Right cardiac atrium (tissue), 5 donors: Measurements from ENCODE around the gene HCN3. TPM values are rescaled to one million over a fixed set of nuclear protein-coding genes. Genes with fewer than 3 reads are reported as not detected.
"Not testable (repeated sequence)": the region's sequence is repeated elsewhere in the genome, so short reads cannot be mapped to it uniquely, and the experiment has no call there.

Experiments
- ATAC-seq, 2 donors: fragments of 200-7000 bp; cut with Tn5 transposase; one replicate each; pipeline versions ENCODE4 v1.8.0 to v1.9.1; 2020; ENCODE audit warnings: moderate library complexity in 2 of 2, mild to moderate bottlenecking in 1 of 2
- DNase-seq, 3 donors: peaks; one replicate each; pipeline ENCODE4 v3.0.0-alpha.2; 2020
- H3K27ac ChIP-seq: one replicate; pipeline ENCODE4 v1.5.1; 2013; ENCODE audit warnings: mild to moderate bottlenecking, low read length, control low read depth, moderate library complexity
- H3K27me3 ChIP-seq: one replicate; pipeline ENCODE4 v1.6.1; 2013; ENCODE audit not compliant: control insufficient read depth, insufficient read depth
- H3K4me1 ChIP-seq: one replicate; pipeline ENCODE4 v1.6.1; 2013; ENCODE audit warnings: low read length; ENCODE audit not compliant: control insufficient read depth, insufficient read depth
- H3K4me3 ChIP-seq: one replicate; pipeline ENCODE4 v1.5.1; 2013; ENCODE audit warnings: low read length, control low read depth
- H3K9me3 ChIP-seq: one replicate; pipeline ENCODE4 v1.6.1; 2013; ENCODE audit warnings: low read length; ENCODE audit not compliant: control insufficient read depth
- WGBS: extraction: QIAGEN DNeasy Blood & Tissue Kit; methylation state at CpG from one replicate; pipeline ENCODE4 v1.1.7; 2013; 5-methylcytosine and 5-hydroxymethylcytosine counted together
- intact Hi-C, 4 donors: fragments of 100-400 bp; cut with DNase I; formaldehyde crosslinking; loops; one replicate each; pipeline versions ENCODE4 v1.11.0 to v1.14.0; 2022 to 2023
- polyA plus RNA-seq: library from polyadenylated mRNA; stranded (reverse); fragments of 200-250 nt; gene quantifications from one replicate; pipeline ENCODE4 v1.2.3, GENCODE V29; 2013
- total RNA-seq, 4 donors: library from RNA; stranded (reverse); fragmentation: NEBNext Ultra II Directional; extraction: Animal tissue kit (Norgen Biotek cat#: 25700); gene quantifications; one replicate each; pipeline ENCODE4 v1.2.1, GENCODE V29; 2021
- donor health status: healthy with polysubstance abuse.
- donor health status: DM: no; HTN: yes; CAD: no.
- donor health status: DM: no; HTN: no; CAD: no.
- donor health status: DM: no; HTN: yes; CAD: no; lungs with severe emphysema.
- donor health status: DM: yes; HTN: yes; CAD: no.

Gene HCN3
- total and polyA plus RNA-seq, 5 donors = 0.77 to 1.4 (median 0.97) TPM

GRCh38 chr1:155285063-155285462 is 7.8 kb downstream of the HCN3 start:
- Histone ChIP-seq H3K27ac (no peak overlapping the region), H3K9me3 (no peaks in the 10 kb centered on the region), H3K4me1 (no peaks in the 10 kb centered on the region), H3K27me3 (no peaks in the 10 kb centered on the region), H3K4me3 (no peak overlapping the region)
- ATAC-seq (no peak), DNase-seq (no peak)
- WGBS = 94% methylated on average over 14 of the region's 14 CpGs
- intact Hi-C loops = loop anchor here in 1 of 4 donors (10.0 kb wide), 1 partner anchor 310 kb away; no protein-coding TSS in a partner anchor

DNA sequence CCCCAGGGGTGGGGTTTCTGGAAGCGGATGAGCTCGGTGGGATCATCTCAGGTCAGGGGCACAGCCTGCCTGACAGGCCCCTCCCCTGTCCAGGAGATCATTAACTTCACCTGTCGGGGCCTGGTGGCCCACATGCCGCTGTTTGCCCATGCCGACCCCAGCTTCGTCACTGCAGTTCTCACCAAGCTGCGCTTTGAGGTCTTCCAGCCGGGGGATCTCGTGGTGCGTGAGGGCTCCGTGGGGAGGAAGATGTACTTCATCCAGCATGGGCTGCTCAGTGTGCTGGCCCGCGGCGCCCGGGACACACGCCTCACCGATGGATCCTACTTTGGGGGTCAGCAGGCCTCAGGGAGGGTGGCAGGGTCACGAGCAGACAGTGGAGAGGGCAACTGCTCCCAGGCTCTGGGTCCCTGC is 8.4 kb downstream of the HCN3 start:
- ATAC-seq (no peak), DNase-seq (no peak)
- no peaks in the 10 kb centered on the region for H3K4me1 ChIP-seq
- no peaks in the 10 kb centered on the region for H3K9me3 ChIP-seq
- H3K27ac ChIP-seq = no peak overlapping the region
- no peaks in the 10 kb centered on the region for H3K27me3 ChIP-seq
- H3K4me3 ChIP-seq = no peak overlapping the region
- intact Hi-C loops = loop anchor here in 1 of 4 donors (10.0 kb wide), 1 partner anchor 309 kb away; no protein-coding TSS in a partner anchor
- 92% methylated on average over 18 of the region's 18 CpGs for WGBS

- 96% methylated on average over 2 of the region's 2 CpGs for WGBS
- no peak overlapping the region for H3K27ac ChIP-seq
- intact Hi-C loops = loop anchor here in 1 of 4 donors (10.0 kb wide), 1 partner anchor 308 kb away; no protein-coding TSS in a partner anchor
Observed at GRCh38 chr1:155286544-155286943, 9.3 kb downstream of the HCN3 start.

DNA sequence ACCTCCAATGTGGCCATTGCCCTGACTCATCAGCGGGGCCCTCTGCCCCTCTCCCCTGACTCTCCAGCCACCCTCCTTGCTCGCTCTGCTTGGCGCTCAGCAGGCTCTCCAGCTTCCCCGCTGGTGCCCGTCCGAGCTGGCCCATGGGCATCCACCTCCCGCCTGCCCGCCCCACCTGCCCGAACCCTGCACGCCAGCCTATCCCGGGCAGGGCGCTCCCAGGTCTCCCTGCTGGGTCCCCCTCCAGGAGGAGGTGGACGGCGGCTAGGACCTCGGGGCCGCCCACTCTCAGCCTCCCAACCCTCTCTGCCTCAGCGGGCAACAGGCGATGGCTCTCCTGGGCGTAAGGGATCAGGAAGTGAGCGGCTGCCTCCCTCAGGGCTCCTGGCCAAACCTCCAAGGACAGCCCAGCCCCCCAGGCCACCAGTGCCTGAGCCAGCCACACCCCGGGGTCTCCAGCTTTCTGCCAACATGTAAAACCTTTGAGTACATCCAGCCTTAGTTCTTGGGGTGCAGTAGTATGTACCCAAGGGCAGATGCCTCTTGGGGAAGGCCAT is 10.8 kb downstream of the HCN3 start:
- intact Hi-C loops = loop anchor here in 1 of 4 donors (10.0 kb wide), 1 partner anchor 307 kb away; no protein-coding TSS in a partner anchor
- WGBS = 90% methylated on average over 21 of the region's 21 CpGs
- DNase-seq = no peak
- peak in 1 of 2 donors; percentile 10 for ATAC-seq
- no peak overlapping the region for H3K27ac ChIP-seq
- H3K4me1 ChIP-seq = no peaks in the 10 kb centered on the region
- H3K27me3 ChIP-seq = no peaks in the 10 kb centered on the region
- no peaks in the 10 kb centered on the region for H3K9me3 ChIP-seq
- H3K4me3 ChIP-seq = no peak overlapping the region

More at GRCh38 chr1:155286544-155286943, 9.3 kb downstream of the HCN3 start:
- Histone ChIP-seq H3K4me3 (no peak overlapping the region), H3K4me1 (no peaks in the 10 kb centered on the region), H3K27me3 (no peaks in the 10 kb centered on the region), H3K9me3 (no peaks in the 10 kb centered on the region)
- ATAC-seq = no peak
- no peak for DNase-seq

DNA sequence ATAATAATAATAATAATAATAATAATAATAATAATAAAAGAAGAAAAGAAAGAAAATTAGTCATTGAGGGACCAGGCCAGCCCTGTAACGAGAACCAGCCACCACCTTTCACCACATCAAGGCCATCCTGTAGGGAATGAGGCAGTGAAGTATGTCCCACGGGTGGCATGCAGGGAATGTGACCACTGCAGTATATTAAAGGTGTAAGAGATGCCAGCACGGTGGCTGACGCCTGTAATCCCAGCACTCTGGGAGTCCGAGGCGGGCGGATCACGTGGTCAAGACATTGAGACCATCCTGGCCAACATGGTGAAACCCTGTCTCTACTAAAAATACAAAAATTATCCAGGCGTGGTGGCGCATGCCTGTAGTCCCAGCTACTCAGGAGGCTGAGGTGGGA is 13.7 kb downstream of the HCN3 start:
- H3K9me3 ChIP-seq, intact Hi-C loops, H3K27ac ChIP-seq, ATAC-seq, H3K4me3 ChIP-seq, H3K27me3 ChIP-seq, DNase-seq, H3K4me1 ChIP-seq: not testable (repeated sequence)
- WGBS = 71% methylated on average over 10 of the region's 10 CpGs

- 83% methylated on average over 17 of the region's 17 CpGs for WGBS
- no peaks in the 10 kb centered on the region for H3K9me3 ChIP-seq
- no peak overlapping the region for H3K4me3 ChIP-seq
- ATAC-seq (no peak), DNase-seq (no peak)
- no peaks in the 10 kb centered on the region for H3K4me1 ChIP-seq
- H3K27me3 ChIP-seq = no peaks in the 10 kb centered on the region
- intact Hi-C loops = no loop called here
- H3K27ac ChIP-seq = no peak overlapping the region
Observed at GRCh38 chr1:155293086-155293749, 16.0 kb downstream of the HCN3 start.

DNA sequence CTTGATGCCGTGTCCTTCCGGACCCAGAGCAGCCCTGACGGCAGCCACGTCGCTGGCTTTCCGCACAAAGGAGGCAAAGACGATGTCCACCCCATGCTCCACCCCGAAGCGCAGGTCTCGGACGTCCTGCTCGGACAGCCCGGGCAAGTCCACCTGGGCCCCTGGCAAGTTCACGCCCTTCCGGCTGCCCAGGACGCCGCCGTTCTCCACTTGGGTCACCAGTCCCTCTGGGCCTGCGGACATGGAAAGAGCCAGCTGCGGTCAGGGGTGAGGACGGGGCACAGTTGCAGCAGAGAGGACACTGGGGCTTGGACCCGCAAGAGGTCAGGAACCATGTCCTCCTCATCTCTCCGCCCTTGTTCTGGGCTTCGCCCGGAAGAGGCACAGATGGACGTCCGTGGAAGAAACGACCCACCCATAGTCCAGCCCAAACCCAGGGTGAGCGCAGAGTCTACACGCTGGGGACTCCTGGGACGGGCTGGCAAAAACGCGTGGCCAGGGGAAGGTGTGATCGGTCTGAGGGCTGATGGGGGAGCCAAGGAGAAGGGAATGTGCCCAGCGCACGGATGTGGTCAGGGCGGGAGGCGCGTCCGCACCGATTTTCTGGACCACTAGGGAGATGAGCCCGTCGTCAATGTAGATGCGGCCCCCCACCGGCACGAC is 17.4 kb downstream of the HCN3 start:
- intact Hi-C loops = no loop called here
- Histone ChIP-seq H3K27ac (no peak overlapping the region), H3K4me1 (no peaks in the 10 kb centered on the region), H3K27me3 (no peaks in the 10 kb centered on the region), H3K4me3 (no peak overlapping the region), H3K9me3 (no peaks in the 10 kb centered on the region)
- ATAC-seq (peak; percentile 13 to 25), DNase-seq (no peak)
- 34% methylated on average over 46 of the region's 46 CpGs for WGBS

GRCh38 chr1:155295183-155295941 is 18.1 kb downstream of the HCN3 start:
- DNase-seq = peak in 1 of 3 donors; percentile 54
- intact Hi-C loops = no loop called here
- no peaks in the 10 kb centered on the region for H3K27me3 ChIP-seq
- ATAC-seq = peak; percentile 32 to 65
- no peak overlapping the region for H3K4me3 ChIP-seq
- no peaks in the 10 kb centered on the region for H3K4me1 ChIP-seq
- no peak overlapping the region for H3K27ac ChIP-seq
- H3K9me3 ChIP-seq = no peaks in the 10 kb centered on the region
- WGBS = 12% methylated on average over 47 of the region's 47 CpGs

- no peak overlapping the region for H3K4me3 ChIP-seq
- 84% methylated on average over 7 of the region's 7 CpGs for WGBS
- no peak overlapping the region for H3K27ac ChIP-seq
- no peaks in the 10 kb centered on the region for H3K27me3 ChIP-seq
- H3K9me3 ChIP-seq = no peaks in the 10 kb centered on the region
- no peak for DNase-seq
- no peaks in the 10 kb centered on the region for H3K4me1 ChIP-seq
- no peak for ATAC-seq
- intact Hi-C loops = no loop called here
Observed at GRCh38 chr1:155295942-155296267, 18.6 kb downstream of the HCN3 start.

DNA sequence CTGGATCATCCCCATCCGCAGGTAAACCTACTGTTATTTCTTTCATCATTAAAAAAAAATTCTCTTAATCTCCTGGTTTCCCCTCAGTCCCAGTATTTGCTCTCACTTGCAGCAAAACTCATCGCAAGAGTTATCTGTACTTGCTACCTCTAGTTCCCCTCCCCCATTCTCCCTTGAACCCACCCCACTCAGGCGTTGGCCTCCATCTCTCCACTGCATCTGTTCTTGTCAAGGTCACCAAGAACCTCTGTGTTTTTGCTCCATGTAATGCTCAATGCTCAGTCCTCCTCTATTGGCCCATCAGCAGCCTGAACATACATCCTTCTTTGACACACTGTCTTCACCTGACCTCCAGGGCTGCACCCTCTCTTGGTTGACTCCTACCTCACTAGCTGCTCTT is 19.4 kb downstream of the HCN3 start:
- intact Hi-C loops = no loop called here
- Histone ChIP-seq H3K4me3 (no peak overlapping the region), H3K27me3 (no peaks in the 10 kb centered on the region), H3K4me1 (no peaks in the 10 kb centered on the region), H3K9me3 (no peaks in the 10 kb centered on the region), H3K27ac (no peak overlapping the region)
- DNase-seq (no peak), ATAC-seq (no peak)
- WGBS = 86% methylated on average over 3 of the region's 3 CpGs

- DNase-seq (no peak), ATAC-seq (no peak)
- Histone ChIP-seq H3K27me3 (no peaks in the 10 kb centered on the region), H3K9me3 (no peaks in the 10 kb centered on the region), H3K4me3 (no peak overlapping the region), H3K4me1 (no peaks in the 10 kb centered on the region), H3K27ac (no peak overlapping the region)
- intact Hi-C loops = no loop called here
- 62% methylated on average over 7 of the region's 7 CpGs for WGBS
Observed at GRCh38 chr1:155297384-155297783, 20.1 kb downstream of the HCN3 start.
